ENCODE measurements around the gene UNC5C. TPM values are rescaled to one million over a fixed set of nuclear protein-coding genes. Genes with fewer than 3 reads are reported as not detected.

The UNC5C gene
- total and polyA plus RNA-seq, 2 donors from 2014 or later, result 0.84 to 3.1 TPM

DNA sequence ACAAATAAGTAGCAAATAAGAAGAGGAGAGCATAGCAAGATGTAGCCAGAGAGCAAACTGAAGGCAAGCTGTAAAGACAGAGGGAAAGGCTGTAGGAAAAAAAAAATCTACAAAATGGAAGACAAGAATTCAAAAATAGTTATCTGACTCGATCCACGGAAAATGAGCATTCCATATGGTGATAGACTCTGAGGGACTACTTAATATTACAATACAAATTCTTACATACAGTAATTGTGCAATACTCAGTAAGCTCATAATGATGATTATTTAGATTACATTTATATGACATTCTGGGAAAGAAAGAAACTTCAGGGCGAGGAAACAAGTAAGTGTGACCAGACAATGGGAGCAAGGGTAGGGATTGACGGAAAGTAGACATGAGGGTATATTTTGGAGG, 102.6 kb downstream of the UNC5C start:
- H3K36me3 ChIP-seq (ENCODE audit: control insufficient read depth in 2 of 3, insufficient read depth in 3 of 3, low read length in 3 of 3), result no peaks in the 10 kb centered on the region
- no peak for FAIRE-seq
- no peak overlapping the region for H3K4me3 ChIP-seq (ENCODE audit: low read length in 3 of 3)
- no peak overlapping the region for H3K9ac ChIP-seq (ENCODE audit: low read length in 3 of 3)
- no peaks in the 10 kb centered on the region for H3K27me3 ChIP-seq (ENCODE audit: control insufficient read depth, insufficient read depth, low read length)
- TF ChIP-seq, protein P1, sequence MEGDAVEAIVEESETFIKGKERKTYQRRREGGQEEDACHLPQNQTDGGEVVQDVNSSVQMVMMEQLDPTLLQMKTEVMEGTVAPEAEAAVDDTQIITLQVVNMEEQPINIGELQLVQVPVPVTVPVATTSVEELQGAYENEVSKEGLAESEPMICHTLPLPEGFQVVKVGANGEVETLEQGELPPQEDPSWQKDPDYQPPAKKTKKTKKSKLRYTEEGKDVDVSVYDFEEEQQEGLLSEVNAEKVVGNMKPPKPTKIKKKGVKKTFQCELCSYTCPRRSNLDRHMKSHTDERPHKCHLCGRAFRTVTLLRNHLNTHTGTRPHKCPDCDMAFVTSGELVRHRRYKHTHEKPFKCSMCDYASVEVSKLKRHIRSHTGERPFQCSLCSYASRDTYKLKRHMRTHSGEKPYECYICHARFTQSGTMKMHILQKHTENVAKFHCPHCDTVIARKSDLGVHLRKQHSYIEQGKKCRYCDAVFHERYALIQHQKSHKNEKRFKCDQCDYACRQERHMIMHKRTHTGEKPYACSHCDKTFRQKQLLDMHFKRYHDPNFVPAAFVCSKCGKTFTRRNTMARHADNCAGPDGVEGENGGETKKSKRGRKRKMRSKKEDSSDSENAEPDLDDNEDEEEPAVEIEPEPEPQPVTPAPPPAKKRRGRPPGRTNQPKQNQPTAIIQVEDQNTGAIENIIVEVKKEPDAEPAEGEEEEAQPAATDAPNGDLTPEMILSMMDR (IDR thresholded peaks at IDR 0.05; ENCODE audit: borderline replicate concordance, extremely low read depth, insufficient read depth), result no peak
- H3K9me3 ChIP-seq (ENCODE audit: control insufficient read depth in 2 of 3, insufficient read depth in 1 of 3, low read length in 3 of 3), result no peaks in the 10 kb centered on the region
- H3K4me1 ChIP-seq (ENCODE audit: control insufficient read depth in 2 of 3, insufficient read depth in 2 of 3, low read depth in 1 of 3, low read length in 3 of 3), result no peaks in the 10 kb centered on the region
- no peak for DNase-seq
- H3K27ac ChIP-seq (ENCODE audit: low read depth in 2 of 2, low read length in 2 of 2), result no peak overlapping the region
- intact Hi-C loops (cut with DNase I), result no loop called here

DNA sequence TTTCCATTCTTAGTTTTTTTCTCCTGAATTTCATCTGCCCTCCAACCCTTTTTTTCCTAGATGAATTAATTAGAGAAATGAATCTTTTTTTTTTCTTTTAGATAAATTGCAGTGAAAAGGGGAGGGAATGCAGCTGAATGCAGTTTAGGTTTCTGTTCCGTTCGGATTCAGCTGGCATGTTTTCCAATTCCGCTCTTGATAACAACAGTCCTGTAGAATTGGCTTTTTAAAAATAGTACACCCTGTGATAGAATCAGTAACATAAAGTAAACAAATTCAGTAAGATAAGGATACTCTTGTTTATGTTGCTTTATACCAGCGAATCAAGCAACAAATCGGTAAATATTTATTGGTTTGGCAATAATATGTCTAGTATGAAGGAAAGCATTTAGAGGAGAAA, 103.5 kb downstream of the UNC5C start:
- DNase-seq (no peak), FAIRE-seq (no peak)
- no peaks in the 10 kb centered on the region for H3K9me3 ChIP-seq (ENCODE audit: control insufficient read depth in 2 of 3, insufficient read depth in 1 of 3, low read length in 3 of 3)
- no peak overlapping the region for H3K9ac ChIP-seq (ENCODE audit: low read length in 3 of 3)
- no peaks in the 10 kb centered on the region for H3K27me3 ChIP-seq (ENCODE audit: control insufficient read depth, insufficient read depth, low read length)
- H3K4me1 ChIP-seq (ENCODE audit: control insufficient read depth in 2 of 3, insufficient read depth in 2 of 3, low read depth in 1 of 3, low read length in 3 of 3), result no peaks in the 10 kb centered on the region
- H3K27ac ChIP-seq (ENCODE audit: low read depth in 2 of 2, low read length in 2 of 2), result no peak overlapping the region
- TF ChIP-seq, protein P1 (IDR thresholded peaks at IDR 0.05; ENCODE audit: borderline replicate concordance, extremely low read depth, insufficient read depth), result no peak
- intact Hi-C loops (cut with DNase I), result no loop called here
- H3K4me3 ChIP-seq (ENCODE audit: low read length in 3 of 3), result no peak overlapping the region
- no peaks in the 10 kb centered on the region for H3K36me3 ChIP-seq (ENCODE audit: control insufficient read depth in 2 of 3, insufficient read depth in 3 of 3, low read length in 3 of 3)

DNA sequence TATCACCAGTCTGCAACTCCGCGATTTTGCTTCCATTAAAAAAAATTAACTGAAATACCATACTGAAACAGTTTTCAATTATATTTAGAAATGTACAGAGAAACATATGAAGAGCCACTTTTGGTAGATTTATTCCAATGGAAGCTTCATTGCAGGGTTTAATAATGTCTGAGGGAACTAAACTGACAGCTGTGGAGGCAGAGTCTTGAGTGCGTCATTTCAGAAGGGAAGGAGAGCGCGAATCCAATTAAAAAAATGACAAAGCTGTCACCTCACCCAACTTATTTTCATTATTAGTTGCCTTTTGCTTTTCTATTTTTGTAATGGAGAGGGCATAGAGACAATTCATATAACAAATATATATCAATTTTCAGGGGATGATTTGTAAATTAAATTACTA, 104.0 kb downstream of the UNC5C start:
- intact Hi-C loops (cut with DNase I), result no loop called here
- Histone ChIP-seq H3K27ac (ENCODE audit: low read depth in 2 of 2, low read length in 2 of 2) (no peak overlapping the region), H3K36me3 (ENCODE audit: control insufficient read depth in 2 of 3, insufficient read depth in 3 of 3, low read length in 3 of 3) (no peaks in the 10 kb centered on the region), H3K4me1 (ENCODE audit: control insufficient read depth in 2 of 3, insufficient read depth in 2 of 3, low read depth in 1 of 3, low read length in 3 of 3) (no peaks in the 10 kb centered on the region), H3K9ac (ENCODE audit: low read length in 3 of 3) (no peak overlapping the region), H3K4me3 (ENCODE audit: low read length in 3 of 3) (no peak overlapping the region), H3K9me3 (ENCODE audit: control insufficient read depth in 2 of 3, insufficient read depth in 1 of 3, low read length in 3 of 3) (no peaks in the 10 kb centered on the region), H3K27me3 (ENCODE audit: control insufficient read depth, insufficient read depth, low read length) (no peaks in the 10 kb centered on the region)
- FAIRE-seq, result no peak
- no peak for DNase-seq
- TF ChIP-seq, protein P1 (IDR thresholded peaks at IDR 0.05; ENCODE audit: borderline replicate concordance, extremely low read depth, insufficient read depth), result no peak

DNA sequence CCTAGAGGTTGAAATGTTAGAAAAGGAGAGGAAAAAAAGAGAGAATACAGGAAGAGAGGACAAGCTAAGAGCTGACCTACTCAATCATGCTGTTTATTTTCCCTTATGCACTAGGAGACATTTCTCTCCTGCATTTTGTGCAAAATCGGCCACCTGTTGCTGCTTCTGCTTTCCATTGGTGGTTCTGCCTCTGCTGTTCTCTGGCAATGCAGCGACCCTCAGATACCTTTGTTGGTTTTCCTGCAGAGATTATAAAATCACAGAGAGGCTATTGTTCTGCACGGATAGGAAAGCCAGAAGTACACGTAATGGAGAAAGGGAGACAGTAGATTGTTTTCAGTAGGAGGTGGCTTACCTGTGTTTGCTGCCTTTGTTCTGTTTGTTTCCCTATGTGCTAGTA, 108.9 kb downstream of the UNC5C start:
- intact Hi-C loops (cut with DNase I), result no loop called here
- Histone ChIP-seq H3K4me3 (ENCODE audit: low read length in 3 of 3) (no peak overlapping the region), H3K4me1 (ENCODE audit: control insufficient read depth in 2 of 3, insufficient read depth in 2 of 3, low read depth in 1 of 3, low read length in 3 of 3) (no peaks in the 10 kb centered on the region), H3K36me3 (ENCODE audit: control insufficient read depth in 2 of 3, insufficient read depth in 3 of 3, low read length in 3 of 3) (no peaks in the 10 kb centered on the region), H3K9me3 (ENCODE audit: control insufficient read depth in 2 of 3, insufficient read depth in 1 of 3, low read length in 3 of 3) (no peaks in the 10 kb centered on the region), H3K9ac (ENCODE audit: low read length in 3 of 3) (no peak overlapping the region), H3K27me3 (ENCODE audit: control insufficient read depth, insufficient read depth, low read length) (no peaks in the 10 kb centered on the region), H3K27ac (ENCODE audit: low read depth in 2 of 2, low read length in 2 of 2) (no peak overlapping the region)
- TF ChIP-seq, protein P1 (IDR thresholded peaks at IDR 0.05; ENCODE audit: borderline replicate concordance, extremely low read depth, insufficient read depth), result no peak
- DNase-seq, result no peak
- FAIRE-seq, result no peak
